Thymus (tissue), 11 donors: Measurements from ENCODE around the gene GRIK2. TPM values are rescaled to one million over a fixed set of nuclear protein-coding genes. Genes with fewer than 3 reads are reported as not detected.

Source experiments
- DNase-seq, 9 donors: peaks; one replicate each; pipeline ENCODE4 v3.0.0-alpha.2; 2013; ENCODE audit warnings: low spot score in 9 of 9, low read depth in 6 of 9, missing footprints in 1 of 9
- H3K27ac ChIP-seq, 2 donors: one replicate each; pipeline ENCODE4 v1.5.1; 2013; ENCODE audit warnings: control low read depth in 1 of 2, low read depth in 1 of 2, low read length in 1 of 2, mild to moderate bottlenecking in 1 of 2, moderate library complexity in 1 of 2
- H3K27me3 ChIP-seq, 2 donors: one replicate each; pipeline ENCODE4 v1.5.1; 2013; ENCODE audit warnings: low read length in 1 of 2; ENCODE audit not compliant: control insufficient read depth in 2 of 2, insufficient read depth in 1 of 2
- H3K36me3 ChIP-seq, 2 donors: one replicate each; pipeline ENCODE4 v1.5.1; 2013; ENCODE audit warnings: low read length in 1 of 2, mild to moderate bottlenecking in 1 of 2, moderate library complexity in 1 of 2; ENCODE audit not compliant: control insufficient read depth in 2 of 2, insufficient read depth in 2 of 2
- H3K4me1 ChIP-seq, 2 donors: one replicate each; pipeline ENCODE4 v1.5.1; 2013; ENCODE audit warnings: low read length in 2 of 2; ENCODE audit not compliant: control insufficient read depth in 2 of 2, insufficient read depth in 2 of 2
- H3K4me3 ChIP-seq, 2 donors: one replicate each; pipeline ENCODE4 v1.5.1; 2013; ENCODE audit warnings: low read length in 2 of 2, control low read depth in 1 of 2, mild to moderate bottlenecking in 1 of 2
- H3K9me3 ChIP-seq, 2 donors: one replicate each; pipeline ENCODE4 v1.5.1; 2013; ENCODE audit warnings: low read length in 1 of 2, mild to moderate bottlenecking in 1 of 2; ENCODE audit not compliant: control insufficient read depth in 2 of 2, insufficient read depth in 1 of 2
- WGBS: extraction: QIAGEN DNeasy Blood & Tissue Kit; methylation state at CpG from one replicate; pipeline ENCODE4 v1.1.7; 2013; 5-methylcytosine and 5-hydroxymethylcytosine counted together
- polyA plus RNA-seq: library from polyadenylated mRNA; stranded (reverse); fragments of 200-250 nt; gene quantifications from one replicate; pipeline ENCODE4 v1.2.3, GENCODE V29; 2013
- total RNA-seq: library from RNA; stranded (reverse); fragments of 120-200 nt; gene quantifications from one replicate; pipeline ENCODE4 v1.2.4, GENCODE V29; 2013
- donor health status: healthy.

The GRIK2 gene
- total and polyA plus RNA-seq, 2 donors = under 0.01 to 0.18 TPM

GRCh38 chr6:101811108-101811507 is 417.6 kb downstream of the GRIK2 start:
- H3K27ac ChIP-seq = no peak overlapping the region
- no peaks in the 10 kb centered on the region for H3K9me3 ChIP-seq
- H3K4me1 ChIP-seq = no peaks in the 10 kb centered on the region
- DNase-seq = no peak
- H3K4me3 ChIP-seq = no peak overlapping the region
- no peaks in the 10 kb centered on the region for H3K27me3 ChIP-seq
- no peaks in the 10 kb centered on the region for H3K36me3 ChIP-seq

DNA sequence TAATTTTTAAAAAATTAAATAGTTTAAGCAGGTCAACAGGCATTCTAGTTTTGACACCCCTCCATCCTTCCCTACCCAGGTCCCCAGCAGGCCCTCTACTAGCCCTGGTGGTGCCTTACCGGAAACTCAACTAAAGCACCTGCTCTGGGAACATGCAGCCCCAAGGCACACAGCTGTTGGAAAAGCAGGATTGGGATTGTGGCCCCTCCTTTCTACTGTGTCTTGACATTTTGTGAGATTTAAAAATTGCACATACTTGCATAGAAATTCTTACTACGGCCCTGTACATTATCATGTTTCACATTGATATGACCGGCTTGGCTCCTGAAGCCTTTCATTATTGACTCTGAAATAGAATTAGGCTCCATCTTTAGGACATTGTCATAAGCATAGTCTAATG is 423.2 kb downstream of the GRIK2 start:
- WGBS = 95% methylated on average over 3 of the region's 3 CpGs
- H3K27me3 ChIP-seq = no peaks in the 10 kb centered on the region
- H3K9me3 ChIP-seq = no peaks in the 10 kb centered on the region
- DNase-seq = no peak
- H3K4me3 ChIP-seq = no peak overlapping the region
- H3K36me3 ChIP-seq = no peaks in the 10 kb centered on the region
- H3K27ac ChIP-seq = no peak overlapping the region
- H3K4me1 ChIP-seq = no peaks in the 10 kb centered on the region

DNA sequence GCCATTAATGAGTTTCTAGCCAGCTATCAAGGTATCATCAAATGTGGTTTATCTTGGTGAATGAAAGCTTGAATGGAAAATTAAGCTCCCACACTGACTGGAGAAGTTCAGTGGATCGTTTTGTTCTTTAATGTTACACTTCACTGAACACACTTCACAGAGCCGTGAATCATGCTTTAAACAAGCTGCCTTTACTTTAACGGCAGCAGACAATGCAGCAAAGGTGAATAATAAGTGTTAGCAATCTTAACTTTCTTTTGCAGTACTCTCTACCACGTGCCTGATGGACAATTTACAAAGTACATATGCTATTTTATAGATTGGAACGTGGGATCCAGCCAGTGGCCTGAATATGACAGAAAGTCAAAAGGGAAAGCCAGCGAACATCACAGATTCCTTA is 424.5 kb downstream of the GRIK2 start:
- Histone ChIP-seq H3K9me3 (no peaks in the 10 kb centered on the region), H3K36me3 (no peaks in the 10 kb centered on the region), H3K27me3 (no peaks in the 10 kb centered on the region), H3K4me1 (no peaks in the 10 kb centered on the region), H3K27ac (no peak overlapping the region), H3K4me3 (no peak overlapping the region)
- WGBS = 75% methylated on average over 6 of the region's 6 CpGs
- no peak for DNase-seq

GRCh38 chr6:101824551-101825345 is 431.2 kb downstream of the GRIK2 start:
- WGBS = 86% methylated on average over 5 of the region's 5 CpGs
- Histone ChIP-seq H3K4me3 (no peak overlapping the region), H3K27me3 (no peaks in the 10 kb centered on the region), H3K27ac (no peak overlapping the region), H3K9me3 (no peaks in the 10 kb centered on the region), H3K36me3 (no peaks in the 10 kb centered on the region), H3K4me1 (no peaks in the 10 kb centered on the region)
- no peak for DNase-seq

GRCh38 chr6:101826269-101826668 is 432.8 kb downstream of the GRIK2 start:
- H3K36me3 ChIP-seq = no peaks in the 10 kb centered on the region
- H3K27me3 ChIP-seq = no peaks in the 10 kb centered on the region
- no peak overlapping the region for H3K4me3 ChIP-seq
- H3K27ac ChIP-seq = no peak overlapping the region
- no peaks in the 10 kb centered on the region for H3K4me1 ChIP-seq
- 97% methylated on average over 2 of the region's 2 CpGs for WGBS
- no peaks in the 10 kb centered on the region for H3K9me3 ChIP-seq
- DNase-seq = no peak

DNA sequence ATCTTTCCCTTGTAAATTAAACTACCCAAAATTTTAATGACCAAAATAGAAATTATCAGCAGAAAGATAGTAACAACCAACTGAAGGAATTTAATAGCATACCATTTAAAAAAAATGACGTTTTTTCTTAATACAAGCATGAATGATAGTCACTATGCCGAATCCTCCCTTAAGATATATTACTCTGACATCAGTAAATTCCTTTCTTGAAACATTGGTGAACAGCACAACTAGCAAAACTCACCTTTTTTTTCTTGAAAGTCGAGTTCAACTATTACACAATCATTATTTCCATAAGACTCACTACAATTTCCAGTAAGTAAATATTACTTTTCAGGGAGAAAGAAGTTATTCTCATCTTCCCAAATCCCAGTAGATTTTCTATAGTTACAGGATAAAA is 433.2 kb downstream of the GRIK2 start:
- Histone ChIP-seq H3K4me3 (no peak overlapping the region), H3K27ac (no peak overlapping the region), H3K36me3 (no peaks in the 10 kb centered on the region), H3K9me3 (no peaks in the 10 kb centered on the region), H3K4me1 (no peaks in the 10 kb centered on the region), H3K27me3 (no peaks in the 10 kb centered on the region)
- no peak for DNase-seq
- WGBS = 78% methylated on average over 3 of the region's 3 CpGs

DNA sequence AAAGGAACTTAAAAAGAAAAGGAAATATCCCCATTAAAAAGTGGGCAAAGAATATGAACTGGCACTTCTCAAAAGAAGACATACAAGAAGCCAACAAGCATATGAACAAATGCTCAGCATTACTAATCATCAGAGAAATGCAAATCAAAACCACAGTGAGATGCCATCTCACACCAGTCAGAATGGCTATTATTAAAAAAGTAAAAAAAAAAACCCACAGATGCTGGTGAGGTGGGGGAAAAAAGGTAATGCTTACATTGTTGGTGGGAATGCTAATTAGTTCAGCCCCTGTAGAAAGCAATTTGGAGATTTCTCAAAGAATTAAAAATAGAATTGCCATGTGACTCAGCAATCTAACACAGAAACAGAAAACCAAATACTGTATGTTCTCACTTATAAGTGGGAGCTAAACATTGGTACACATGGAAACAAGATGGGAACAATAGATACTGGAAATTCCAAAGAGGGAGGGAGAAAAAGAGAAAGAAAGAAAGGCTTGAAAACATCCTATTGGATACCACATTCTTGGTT is 437.1 kb downstream of the GRIK2 start:
- Histone ChIP-seq H3K36me3 (no peaks in the 10 kb centered on the region), H3K4me3 (no peak overlapping the region), H3K27me3 (no peaks in the 10 kb centered on the region), H3K9me3 (no peaks in the 10 kb centered on the region), H3K27ac (no peak overlapping the region), H3K4me1 (no peaks in the 10 kb centered on the region)
- no peak for DNase-seq

DNA sequence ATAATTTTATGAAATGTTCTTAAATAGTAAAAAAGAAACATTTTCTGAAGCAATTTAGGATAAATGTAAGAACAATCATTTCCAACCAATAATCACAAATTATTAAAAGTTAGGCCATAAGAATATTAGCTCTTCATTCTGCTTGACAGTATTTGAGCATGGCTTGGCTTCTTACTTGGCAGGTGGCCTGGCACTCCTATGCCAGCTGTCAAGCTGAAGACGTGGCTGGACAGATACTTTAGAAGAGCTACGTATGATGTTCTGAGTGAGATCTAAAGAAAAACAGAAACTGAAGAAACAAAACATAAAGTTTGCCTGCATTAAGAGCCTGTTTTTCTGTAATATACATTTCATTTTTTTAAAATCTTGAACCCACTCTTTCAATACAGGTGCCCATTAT is 438.9 kb downstream of the GRIK2 start:
- H3K27ac ChIP-seq = no peak overlapping the region
- H3K4me3 ChIP-seq = no peak overlapping the region
- no peaks in the 10 kb centered on the region for H3K27me3 ChIP-seq
- H3K36me3 ChIP-seq = no peaks in the 10 kb centered on the region
- no peaks in the 10 kb centered on the region for H3K4me1 ChIP-seq
- 87% methylated on average over 2 of the region's 2 CpGs for WGBS
- no peak for DNase-seq
- H3K9me3 ChIP-seq = no peaks in the 10 kb centered on the region

GRCh38 chr6:101840100-101840499 is 446.6 kb downstream of the GRIK2 start:
- H3K27ac ChIP-seq = no peak overlapping the region
- WGBS = 91% methylated on average over 1 of the region's 1 CpG
- no peak for DNase-seq
- no peaks in the 10 kb centered on the region for H3K27me3 ChIP-seq
- peaks cover 0 to 4% of the 10 kb centered on the region in 2 donors for H3K9me3 ChIP-seq
- no peaks in the 10 kb centered on the region for H3K4me1 ChIP-seq
- H3K36me3 ChIP-seq = no peaks in the 10 kb centered on the region
- no peak overlapping the region for H3K4me3 ChIP-seq
